Lower lobe of right lung (tissue), 2 donors: ENCODE results near the gene LYPD3. TPM values are rescaled to one million over a fixed set of nuclear protein-coding genes. Genes with fewer than 3 reads are reported as not detected.

ENCODE experiments used
- ATAC-seq, 2 donors: fragments of 200-7000 bp; cut with Tn5 transposase; one replicate each; pipeline ENCODE4 v1.9.1; 2020 to 2022; ENCODE audit warnings: mild to moderate bottlenecking in 2 of 2, moderate library complexity in 2 of 2
- DNase-seq: peaks from one replicate; pipeline ENCODE4 v3.0.0-alpha.2; 2020
- H3K27ac ChIP-seq: fragments of 200-600 bp; one replicate; pipeline ENCODE4 v1.8.0; 2022
- H3K27me3 ChIP-seq: fragments of 200-600 bp; one replicate; pipeline ENCODE4 v1.8.0; 2022; ENCODE audit warnings: low read depth
- H3K36me3 ChIP-seq: fragments of 200-600 bp; one replicate; pipeline ENCODE4 v1.8.0; 2022; ENCODE audit warnings: mild to moderate bottlenecking
- H3K4me1 ChIP-seq: fragments of 200-600 bp; one replicate; pipeline ENCODE4 v1.8.0; 2022
- H3K4me3 ChIP-seq: fragments of 200-600 bp; one replicate; pipeline ENCODE4 v1.8.0; 2022; ENCODE audit warnings: mild to moderate bottlenecking
- H3K9me3 ChIP-seq: fragments of 200-600 bp; one replicate; pipeline ENCODE4 v1.8.0; 2022
- CTCF ChIP-seq: fragments of 200-600 bp; IDR thresholded peaks from one replicate; pipeline ENCODE4 v1.8.0; 2022; ENCODE audit warnings: antibody characterized with exemption, mild to moderate bottlenecking
- intact Hi-C: fragments of 100-400 bp; cut with DNase I; formaldehyde crosslinking; loops from one replicate; pipeline ENCODE4 v1.11.0; 2022
- total RNA-seq: library from RNA; stranded (reverse); fragmentation: NEBNext Ultra II Directional; extraction: Animal tissue kit (Norgen Biotek cat#: 25700); gene quantifications from one replicate; pipeline ENCODE4 v1.2.1, GENCODE V29; 2021
- donor health status: DM: no; HTN: yes; CAD: no; lungs with severe emphysema.

LYPD3 gene
- total RNA-seq, 1 donor from 2014 or later: 0.74 TPM

GRCh38 chr19:43422689-43423066, 42.7 kb downstream of the LYPD3 start:
- no peaks in the 10 kb centered on the region for H3K36me3 ChIP-seq
- intact Hi-C loops: no loop called here
- DNase-seq (no peak), ATAC-seq (no peak)
- no peak for TF ChIP-seq CTCF
- H3K27me3 ChIP-seq: no peaks in the 10 kb centered on the region
- no peak overlapping the region for H3K27ac ChIP-seq
- H3K4me3 ChIP-seq: no peak overlapping the region
- H3K4me1 ChIP-seq: no peaks in the 10 kb centered on the region
- no peaks in the 10 kb centered on the region for H3K9me3 ChIP-seq

- Histone ChIP-seq H3K4me1 (no peaks in the 10 kb centered on the region), H3K27me3 (no peaks in the 10 kb centered on the region), H3K4me3 (no peak overlapping the region), H3K27ac (no peak overlapping the region), H3K9me3 (no peaks in the 10 kb centered on the region), H3K36me3 (no peaks in the 10 kb centered on the region)
- no peak for TF ChIP-seq CTCF
- intact Hi-C loops: no loop called here
- DNase-seq: no peak
- no peak for ATAC-seq
Measured at GRCh38 chr19:43422000-43422688, 43.3 kb downstream of the LYPD3 start.

GRCh38 chr19:43420954-43421353, 44.5 kb downstream of the LYPD3 start:
- Histone ChIP-seq H3K27me3 (no peaks in the 10 kb centered on the region), H3K36me3 (no peaks in the 10 kb centered on the region), H3K27ac (no peak overlapping the region), H3K4me3 (no peak overlapping the region), H3K9me3 (no peaks in the 10 kb centered on the region), H3K4me1 (no peaks in the 10 kb centered on the region)
- DNase-seq: no peak
- intact Hi-C loops: no loop called here
- ATAC-seq: no peak
- no peak for TF ChIP-seq CTCF

GRCh38 chr19:43416951-43417623, 48.3 kb downstream of the LYPD3 start:
- intact Hi-C loops: no loop called here
- Histone ChIP-seq H3K9me3 (no peaks in the 10 kb centered on the region), H3K4me3 (no peak overlapping the region), H3K27ac (no peak overlapping the region), H3K36me3 (no peaks in the 10 kb centered on the region), H3K27me3 (no peaks in the 10 kb centered on the region), H3K4me1 (no peaks in the 10 kb centered on the region)
- no peak for TF ChIP-seq CTCF
- no peak for ATAC-seq
- no peak for DNase-seq

GRCh38 chr19:43414554-43414953, 50.9 kb downstream of the LYPD3 start, which contains the start of gene TEX101:
TSS of gene TEX101 (plus strand) at chr19:43414890. CDS start at chr19:43415920, 1,030 bp downstream.
- no peaks in the 10 kb centered on the region for H3K9me3 ChIP-seq
- H3K27me3 ChIP-seq: no peaks in the 10 kb centered on the region
- H3K4me3 ChIP-seq: no peak within 1 kb of the TSS
- DNase-seq (no peak), ATAC-seq (no peak)
- intact Hi-C loops: no loop called here
- no peak for TF ChIP-seq CTCF
- H3K36me3 ChIP-seq: no peaks in the 10 kb centered on the region
- no peak within 1 kb of the TSS for H3K27ac ChIP-seq
- H3K4me1 ChIP-seq: no peaks in the 10 kb centered on the region
